Keratinocyte (primary cell): ENCODE data around the gene NRARP.

Source experiments
- CTCF ChIP-seq, 3 experiments: IDR thresholded peaks in 1 of 3; conservative IDR thresholded peaks in 1 of 3; optimal IDR thresholded peaks in 1 of 3; 2 replicates in 2 of 3; 3 replicates in 1 of 3; pipeline versions ENCODE3 to v1.5.1; 2011; ENCODE audit warnings: low read length in 3 of 3, mild to moderate bottlenecking in 3 of 3, moderate library complexity in 2 of 3, control low read depth in 1 of 3, inconsistent platforms in 1 of 3; ENCODE audit not compliant: insufficient read depth in 2 of 3; ENCODE audit errors: extremely low read depth in 1 of 3
- EZH2 ChIP-seq: IDR thresholded peaks from one replicate; pipeline ENCODE4 v1.6.1; 2012; ENCODE audit warnings: inconsistent platforms, mild to moderate bottlenecking, low read length, moderate library complexity

DNA sequence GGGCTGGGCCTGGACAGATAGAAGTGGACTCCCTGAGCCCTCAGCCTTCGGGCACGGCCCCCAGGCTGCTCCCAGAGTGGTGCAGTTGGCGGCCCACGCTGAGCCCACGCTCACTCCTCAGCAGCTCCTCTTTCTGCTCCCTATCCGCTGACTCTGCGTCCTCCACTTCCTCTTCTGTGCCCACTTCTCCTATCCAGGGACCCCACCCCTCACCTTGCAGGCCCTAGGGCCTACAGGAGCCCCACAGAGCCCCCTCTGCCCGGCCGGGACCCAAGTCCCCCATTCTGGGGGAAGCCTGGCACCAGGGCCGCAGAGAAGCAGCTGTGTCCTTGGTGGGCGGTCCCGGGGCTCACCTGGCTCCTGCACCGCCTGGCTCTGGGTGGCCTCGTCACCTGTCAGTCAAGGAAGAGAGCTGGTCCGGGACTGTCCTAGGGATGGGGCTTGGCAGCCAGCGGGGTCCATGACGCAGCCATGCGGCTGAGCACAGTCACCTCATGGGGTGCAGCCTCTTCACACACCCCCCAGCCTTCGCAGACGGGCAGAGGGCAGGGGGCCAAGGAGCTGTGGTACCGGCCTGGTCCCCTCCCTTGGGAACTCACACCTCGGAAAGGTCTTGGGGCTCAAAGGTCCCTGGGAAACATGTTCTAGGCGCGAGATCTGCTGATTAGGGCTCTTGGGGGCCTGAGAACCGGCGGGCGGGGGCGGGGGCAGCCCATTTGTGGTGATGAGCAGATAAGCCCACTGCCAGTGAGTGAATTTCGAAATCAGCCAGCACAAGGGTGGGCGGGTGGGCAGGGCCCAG is 5.4 kb upstream of the NRARP start:
- TF ChIP-seq EZH2 (no peak), CTCF (optimal IDR thresholded peaks at IDR 0.05 in 1 of 3, IDR thresholded peaks at IDR 0.05 in 1 of 3, conservative IDR thresholded peaks at IDR 0.05 in 1 of 3; ENCODE audit: extremely low read depth in 1 of 3, insufficient read depth in 2 of 3, low read length in 3 of 3) (no peak)
